Omental fat pad (tissue), 4 donors: Measurements from ENCODE around the gene ADCY2. TPM values are rescaled to one million over a fixed set of nuclear protein-coding genes. Genes with fewer than 3 reads are reported as not detected.

Source experiments
- ATAC-seq: fragments of 150-250 bp; one replicate; pipeline ENCODE4 v1.9.1; 2016; ENCODE audit warnings: mild to moderate bottlenecking, moderate library complexity; ENCODE audit not compliant: low FRiP score
- DNase-seq: peaks from one replicate; pipeline ENCODE4 v3.0.0-alpha.2; 2019; ENCODE audit warnings: low spot score
- CTCF ChIP-seq, 3 donors: fragments of 450-650 bp; IDR thresholded peaks; one replicate each; pipeline ENCODE4 v1.5.1; 2016 to 2017; ENCODE audit warnings: antibody characterized with exemption in 3 of 3, mild to moderate bottlenecking in 3 of 3, moderate library complexity in 2 of 3
- total RNA-seq, 4 donors: library from RNA; depleted of rRNA; stranded (reverse); fragments of >200 nt; gene quantifications; one replicate each; pipeline ENCODE4 v1.1.0, GENCODE V29; 2016

ADCY2 gene
- total RNA-seq, 4 donors from 2014 or later: 1.1 to 2.4 (median 1.7) TPM

GRCh38 chr5:7871653-7872052 lies 475.7 kb downstream of the ADCY2 start:
- ATAC-seq (no peak), DNase-seq (no peak)
- TF ChIP-seq CTCF (IDR thresholded peaks at IDR 0.05): no peak

GRCh38 chr5:7872517-7873130 lies 476.7 kb downstream of the ADCY2 start:
- DNase-seq (no peak), ATAC-seq (no peak)
- no peak for TF ChIP-seq CTCF (IDR thresholded peaks at IDR 0.05)

DNA sequence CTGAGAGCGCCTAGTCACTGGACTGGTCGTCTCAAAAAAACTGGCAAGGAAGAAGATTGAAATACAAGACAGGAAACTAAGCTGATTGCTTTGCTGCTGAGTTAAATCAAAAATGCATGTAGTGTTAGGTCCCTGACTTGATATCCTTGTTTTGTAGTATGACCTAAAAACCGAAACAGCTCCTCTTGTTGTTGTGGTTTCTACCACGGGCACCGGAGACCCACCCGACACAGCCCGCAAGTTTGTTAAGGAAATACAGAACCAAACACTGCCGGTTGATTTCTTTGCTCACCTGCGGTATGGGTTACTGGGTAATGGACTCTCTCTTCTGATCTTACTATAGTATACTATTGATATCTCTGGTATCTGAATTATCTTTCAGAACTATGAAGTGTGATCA lies 477.3 kb downstream of the ADCY2 start:
- ATAC-seq: no peak

DNA sequence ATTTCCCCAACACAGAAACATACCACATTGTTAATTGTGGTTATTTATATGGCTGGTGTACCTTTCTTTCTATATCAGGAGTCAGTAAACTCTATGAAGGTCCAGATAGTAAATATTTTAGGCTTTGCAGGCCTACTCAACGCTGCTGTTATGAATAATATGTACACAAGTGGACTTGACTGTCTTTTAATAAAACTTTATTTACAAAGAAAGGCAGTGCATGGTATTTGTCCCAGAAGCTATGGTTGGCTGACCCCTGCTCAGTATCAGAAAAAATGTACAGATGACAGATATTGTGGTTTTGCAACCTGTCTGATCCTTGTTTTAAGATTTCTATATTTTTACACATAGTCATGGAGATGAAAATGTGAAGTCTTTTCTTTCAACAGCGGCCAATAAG lies 478.7 kb downstream of the ADCY2 start:
- ATAC-seq: no peak
- no peak for DNase-seq
- no peak for TF ChIP-seq CTCF (IDR thresholded peaks at IDR 0.05)

More for the DNA sequence above, 477.3 kb downstream of the ADCY2 start:
- no peak for TF ChIP-seq CTCF (IDR thresholded peaks at IDR 0.05)
- no peak for DNase-seq

GRCh38 chr5:7875151-7875550 lies 479.2 kb downstream of the ADCY2 start:
- DNase-seq: no peak
- TF ChIP-seq CTCF (IDR thresholded peaks at IDR 0.05): no peak
- ATAC-seq: no peak

DNA sequence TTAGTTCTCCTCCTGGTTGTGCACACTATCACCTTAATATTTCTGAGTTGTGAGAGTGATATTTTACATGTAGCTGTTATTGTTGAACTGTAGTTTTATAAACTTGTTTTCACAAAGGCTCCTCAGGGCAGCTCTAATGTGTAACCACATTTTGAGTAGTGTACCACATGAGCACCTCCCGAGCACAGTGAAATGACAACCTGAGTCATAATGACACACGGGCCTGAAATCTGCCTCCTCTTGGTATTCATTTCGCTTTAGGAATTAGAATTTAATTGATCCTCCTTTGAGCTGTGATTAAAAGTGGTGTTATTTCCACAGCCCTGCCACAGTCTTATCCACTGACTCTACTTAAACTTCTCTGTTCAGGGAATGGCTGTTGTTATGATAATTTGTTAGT lies 480.9 kb downstream of the ADCY2 start:
- ATAC-seq (no peak), DNase-seq (no peak)
- TF ChIP-seq CTCF (IDR thresholded peaks at IDR 0.05): no peak

GRCh38 chr5:7877851-7878250 lies 481.9 kb downstream of the ADCY2 start:
- no peak for DNase-seq
- no peak for ATAC-seq
- no peak for TF ChIP-seq CTCF (IDR thresholded peaks at IDR 0.05)
